Fibroblast of lung (primary cell): ENCODE data around the gene TRPM3. TPM values are rescaled to one million over a fixed set of nuclear protein-coding genes. Genes with fewer than 3 reads are reported as not detected.
A peak's percentile ranks its signal among the peaks of the same experiment; 100 is the strongest.

ENCODE experiments used
- DNase-seq, 2 donors: peaks; one replicate each; pipeline versions ENCODE4 v3.0.0 to v3.0.0-alpha.2; 2010; ENCODE audit warnings: low read depth in 2 of 2
- H2AFZ ChIP-seq: 2 replicates; pipeline ENCODE4 v1.5.1; 2012; ENCODE audit warnings: low read length, control low read depth, inconsistent platforms
- H3K27ac ChIP-seq: 2 replicates; pipeline ENCODE4 v1.5.1; 2011; ENCODE audit warnings: low read length, control low read depth; ENCODE audit not compliant: insufficient read depth
- H3K27me3 ChIP-seq: 2 replicates; pipeline ENCODE4 v1.5.1; 2011; ENCODE audit warnings: mild to moderate bottlenecking, low read length; ENCODE audit not compliant: control insufficient read depth, insufficient read depth
- H3K36me3 ChIP-seq: 2 replicates; pipeline ENCODE4 v1.5.1; 2011; ENCODE audit warnings: low read length; ENCODE audit not compliant: control insufficient read depth, insufficient read depth
- H3K4me1 ChIP-seq: 2 replicates; pipeline ENCODE4 v1.5.1; 2011; ENCODE audit warnings: low read length; ENCODE audit not compliant: control insufficient read depth, insufficient read depth; ENCODE audit errors: extremely low read depth
- H3K4me2 ChIP-seq: 2 replicates; pipeline ENCODE4 v1.5.1; 2011; ENCODE audit warnings: low read length, control low read depth; ENCODE audit not compliant: insufficient read depth; ENCODE audit errors: extremely low read depth
- H3K4me3 ChIP-seq, 4 experiments: fragments of 200-600 bp in 1 of 4; sonication (generic) in 1 of 4; replicated peaks in 1 of 4; 2 replicates each; pipeline ENCODE4 v1.5.1; 2011 to 2016; ENCODE audit warnings: low read length in 4 of 4, low read depth in 3 of 4, mild to moderate bottlenecking in 3 of 4, control low read depth in 2 of 4, inconsistent platforms in 1 of 4, mixed read lengths in 1 of 4; ENCODE audit not compliant: insufficient read depth in 1 of 4; ENCODE audit errors: control extremely low read depth in 1 of 4
- H3K79me2 ChIP-seq: 2 replicates; pipeline ENCODE4 v1.5.1; 2012; ENCODE audit warnings: mild to moderate bottlenecking, low read length, inconsistent platforms; ENCODE audit not compliant: control insufficient read depth, insufficient read depth
- H3K9ac ChIP-seq: 2 replicates; pipeline ENCODE4 v1.5.1; 2011; ENCODE audit warnings: mild to moderate bottlenecking, low read length, control low read depth; ENCODE audit not compliant: insufficient read depth
- H3K9me3 ChIP-seq: 2 replicates; pipeline ENCODE4 v1.5.1; 2012; ENCODE audit warnings: low read depth, low read length; ENCODE audit not compliant: control insufficient read depth, insufficient read depth
- H4K20me1 ChIP-seq: 2 replicates; pipeline ENCODE4 v1.5.1; 2011; ENCODE audit warnings: low read length; ENCODE audit not compliant: control insufficient read depth, insufficient read depth; ENCODE audit errors: extremely low read depth
- CTCF ChIP-seq, 2 donors: IDR thresholded peaks in 1 of 2; conservative IDR thresholded peaks in 1 of 2; 1 replicate in 1 of 2; 2 replicates in 1 of 2; pipeline ENCODE4 v1.5.1; 2011 to 2012; ENCODE audit warnings: low read length in 2 of 2, control low read depth in 1 of 2, inconsistent platforms in 1 of 2, low read depth in 1 of 2, mild to moderate bottlenecking in 1 of 2
- EZH2 ChIP-seq: IDR thresholded peaks from 2 replicates; pipeline ENCODE4 v1.5.1; 2012; ENCODE audit warnings: low read length, control low read depth, mild to moderate bottlenecking; ENCODE audit errors: missing control alignments
- polyA plus RNA-seq, 2 donors: library from polyadenylated mRNA; depleted of rRNA in 1 of 2; stranded (reverse) in 1 of 2; unstranded in 1 of 2; fragments of >200 nt; gene quantifications; 2 replicates each; pipeline ENCODE4 v1.2.1, GENCODE V29; 2011 to 2012; ENCODE audit warnings: missing spikeins in 1 of 2
- total RNA-seq: library from RNA; depleted of rRNA; stranded (reverse); fragments of >200 nt; gene quantifications from 2 replicates; pipeline ENCODE4 v1.2.1, GENCODE V29; 2014

TRPM3 gene
- total and polyA plus RNA-seq, 2 donors (not counting 1 experiment from before 2014, with no cell fraction given) = 0.05 to 0.50 TPM

- H4K20me1 ChIP-seq = no peaks in the 10 kb centered on the region
- no peak overlapping the region for H3K4me2 ChIP-seq
- H3K27me3 ChIP-seq = no peaks in the 10 kb centered on the region
- H3K79me2 ChIP-seq = no peaks in the 10 kb centered on the region
- no peak for TF ChIP-seq EZH2
- TF ChIP-seq CTCF (conservative IDR thresholded peaks at IDR 0.05 in 1 of 2, IDR thresholded peaks at IDR 0.05 in 1 of 2; ENCODE audit: low read depth in 1 of 2, low read length in 2 of 2) = no peak
- no peak overlapping the region for H2AFZ ChIP-seq
- no peak overlapping the region for H3K4me3 ChIP-seq
- no peaks in the 10 kb centered on the region for H3K36me3 ChIP-seq
- H3K4me1 ChIP-seq = peaks cover 12% of the 10 kb centered on the region
- no peak for DNase-seq
- H3K9me3 ChIP-seq = no peaks in the 10 kb centered on the region
- H3K27ac ChIP-seq = peak overlapping the region; percentile 71
- no peak overlapping the region for H3K9ac ChIP-seq
These were observed 640.0 kb downstream of the TRPM3 start for GRCh38 chr9:70481471-70481870.

GRCh38 chr9:70480405-70480980 is 640.9 kb downstream of the TRPM3 start:
- Histone ChIP-seq H3K4me1 (peaks cover 12% of the 10 kb centered on the region), H3K27ac (peak overlapping the region; percentile 71), H2AFZ (peak overlapping the region; percentile 59), H3K4me3 (peak overlapping the region in 2 of 4 experiments; percentile 18 to 33), H3K4me2 (peak overlapping the region; percentile 64), H4K20me1 (no peaks in the 10 kb centered on the region), H3K27me3 (no peaks in the 10 kb centered on the region), H3K79me2 (no peaks in the 10 kb centered on the region), H3K36me3 (no peaks in the 10 kb centered on the region), H3K9me3 (no peaks in the 10 kb centered on the region), H3K9ac (peak overlapping the region; percentile 59)
- peak; percentile 63 to 100 for DNase-seq
- TF ChIP-seq EZH2 (no peak), CTCF (conservative IDR thresholded peaks at IDR 0.05 in 1 of 2, IDR thresholded peaks at IDR 0.05 in 1 of 2; ENCODE audit: low read depth in 1 of 2, low read length in 2 of 2) (no peak)

GRCh38 chr9:70479880-70480291 is 641.5 kb downstream of the TRPM3 start:
- no peak overlapping the region for H2AFZ ChIP-seq
- peak overlapping the region; percentile 39 for H3K9ac ChIP-seq
- H3K4me1 ChIP-seq = peaks cover 12% of the 10 kb centered on the region
- H3K4me2 ChIP-seq = peak overlapping the region; percentile 64
- no peaks in the 10 kb centered on the region for H3K27me3 ChIP-seq
- DNase-seq = peak; percentile 84 to 93
- TF ChIP-seq EZH2 (no peak), CTCF (conservative IDR thresholded peaks at IDR 0.05 in 1 of 2, IDR thresholded peaks at IDR 0.05 in 1 of 2; ENCODE audit: low read depth in 1 of 2, low read length in 2 of 2) (no peak)
- no peaks in the 10 kb centered on the region for H3K9me3 ChIP-seq
- H3K27ac ChIP-seq = peak overlapping the region; percentile 71
- no peaks in the 10 kb centered on the region for H4K20me1 ChIP-seq
- peak overlapping the region in 1 of 4 experiments; percentile 33 for H3K4me3 ChIP-seq
- H3K79me2 ChIP-seq = no peaks in the 10 kb centered on the region
- H3K36me3 ChIP-seq = no peaks in the 10 kb centered on the region
